ENCODE data around the gene TAF1B.
A peak's percentile ranks its signal among the peaks of the same experiment; 100 is the strongest.

Gene TAF1B

DNA sequence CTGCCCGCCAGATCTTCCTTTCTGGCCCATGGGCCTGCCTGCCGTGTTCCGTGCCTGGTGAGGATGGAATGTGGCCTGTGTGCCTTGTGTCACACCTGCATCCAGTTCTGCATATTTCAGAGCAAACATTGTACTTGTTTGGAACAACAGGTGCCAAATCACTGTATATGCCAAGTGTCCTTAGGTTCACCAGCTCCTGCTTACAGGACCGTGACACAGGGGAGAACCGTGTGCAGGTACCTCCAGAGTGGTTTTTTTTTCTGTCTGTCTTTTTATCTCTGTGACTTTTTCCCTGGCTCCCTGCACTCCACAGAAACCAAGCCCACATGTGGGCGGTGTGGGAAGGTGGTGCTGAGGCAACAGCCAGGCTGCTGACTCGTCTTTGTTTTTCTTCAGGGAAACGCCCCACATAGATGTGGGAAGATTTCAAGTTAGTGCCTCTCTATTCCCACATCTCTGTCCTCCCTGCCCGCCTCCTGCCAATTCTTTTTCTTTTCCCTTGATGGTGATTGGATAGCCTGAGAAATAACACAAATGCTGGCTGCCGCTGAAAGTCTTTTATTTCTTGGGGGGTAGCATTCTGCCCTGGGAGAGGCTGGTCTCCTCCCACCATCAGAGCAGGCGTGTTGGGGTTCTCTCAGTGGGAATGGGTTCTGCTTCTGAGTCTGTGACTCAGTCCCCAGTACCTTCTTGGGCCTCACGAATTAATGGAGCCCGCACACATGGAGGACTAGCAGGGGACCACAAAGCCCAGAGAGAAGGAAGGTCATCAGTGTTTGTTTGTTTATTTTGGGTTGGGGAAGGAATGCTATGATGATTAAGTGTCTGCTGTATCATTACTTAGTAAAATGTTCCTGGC is 129.6 kb downstream of the TAF1B start:
- H3K4me3 ChIP-seq (ENCODE audit: low read length): no peak overlapping the region
- no peak for DNase-seq (ENCODE audit: low read depth, low spot score)

DNA sequence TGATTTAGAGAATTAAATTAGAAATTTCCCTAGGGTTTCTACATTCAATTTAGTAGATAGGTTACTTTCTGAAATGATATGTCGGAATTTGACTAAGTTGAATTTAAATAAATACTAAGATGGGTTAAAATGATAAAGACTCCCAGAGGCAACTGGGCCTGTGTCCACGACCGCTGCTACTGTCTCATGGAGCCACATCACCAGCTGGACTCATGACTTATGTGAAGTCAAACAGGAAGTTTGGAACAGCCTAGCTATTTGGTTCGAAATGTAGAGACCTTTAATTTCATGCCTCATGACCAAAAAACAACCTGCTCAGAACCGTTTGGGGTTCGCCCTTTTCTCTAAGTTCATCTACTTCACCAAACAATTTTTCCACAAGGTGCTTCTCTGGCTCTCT is 130.4 kb downstream of the TAF1B start:
- DNase-seq (ENCODE audit: low read depth, low spot score): no peak

DNA sequence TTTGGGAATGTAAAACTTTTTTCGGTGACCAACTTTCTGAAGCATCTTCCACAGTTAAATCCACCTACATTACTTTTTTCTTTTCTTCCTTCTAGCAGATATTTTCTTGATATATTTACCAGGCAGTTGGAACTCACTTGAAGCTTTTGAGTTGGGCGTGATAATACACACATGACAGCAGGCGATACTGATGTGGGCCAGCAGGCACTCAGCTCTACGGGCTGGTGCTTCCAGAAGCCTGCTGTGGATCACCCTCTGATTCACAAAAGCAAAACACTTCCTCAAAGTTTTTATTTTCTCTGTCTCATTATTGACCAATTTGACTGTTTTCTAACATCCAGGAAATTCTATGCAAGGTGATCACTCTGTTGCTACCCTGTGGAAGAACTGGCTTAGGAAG is 131.1 kb downstream of the TAF1B start:
- DNase-seq (ENCODE audit: low read depth, low spot score): no peak

More for the DNA sequence above, 130.4 kb downstream of the TAF1B start:
- no peak overlapping the region for H3K4me3 ChIP-seq (ENCODE audit: low read length)

DNA sequence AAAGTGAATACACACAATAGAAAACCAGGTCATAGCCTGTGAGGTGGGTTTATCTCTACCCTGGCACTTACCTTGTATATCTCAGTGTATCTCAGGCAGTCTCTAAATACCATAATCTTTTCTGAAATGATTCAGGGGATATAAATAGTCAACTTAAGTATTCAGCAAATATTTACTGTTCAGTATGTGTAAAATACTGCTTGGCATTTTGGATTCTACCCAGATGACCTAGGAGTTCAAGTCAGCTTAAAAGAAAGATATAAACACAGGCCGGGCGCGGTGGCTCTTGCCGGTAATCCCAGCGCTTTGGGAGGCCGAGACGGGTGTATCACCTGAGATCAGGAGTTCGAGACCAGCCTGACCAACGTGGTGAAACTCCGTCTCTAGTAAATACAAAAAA is 132.1 kb downstream of the TAF1B start:
- H3K4me3 ChIP-seq (ENCODE audit: low read length): no peak overlapping the region
- no peak for DNase-seq (ENCODE audit: low read depth, low spot score)

More for the DNA sequence above, 131.1 kb downstream of the TAF1B start:
- no peak overlapping the region for H3K4me3 ChIP-seq (ENCODE audit: low read length)

DNA sequence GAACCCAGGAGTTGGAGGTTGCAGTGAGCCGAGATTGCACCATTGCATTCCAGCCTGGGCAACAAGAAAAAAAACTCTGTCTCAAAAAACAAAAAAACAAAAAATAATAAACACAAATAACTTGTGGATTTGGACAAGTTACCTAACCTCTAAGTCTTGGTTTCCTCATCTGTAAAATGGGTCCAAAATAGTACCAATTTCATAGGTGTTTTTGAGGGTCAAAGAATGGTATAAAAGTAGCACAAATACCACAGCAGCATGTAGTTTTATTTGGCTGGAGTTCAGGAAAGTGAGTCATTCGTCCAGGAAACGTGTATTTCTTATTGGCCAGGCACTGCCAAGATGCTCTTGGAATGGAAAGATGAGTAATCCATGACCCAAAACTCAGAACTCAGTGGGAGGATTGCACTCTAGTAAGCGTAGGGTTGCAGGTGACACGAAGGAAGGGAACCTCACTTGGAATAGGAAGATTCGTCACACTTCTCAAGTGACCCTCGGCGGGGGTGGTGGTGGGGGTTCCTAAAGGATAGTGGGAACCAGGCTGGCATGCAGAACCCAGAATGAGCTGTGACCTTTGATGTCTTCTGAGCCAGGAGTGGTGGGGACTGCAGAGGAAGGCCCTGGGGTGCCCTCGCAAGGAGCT is 132.7 kb downstream of the TAF1B start:
- H3K4me3 ChIP-seq (ENCODE audit: low read length): no peak overlapping the region
- no peak for DNase-seq (ENCODE audit: low read depth, low spot score)

DNA sequence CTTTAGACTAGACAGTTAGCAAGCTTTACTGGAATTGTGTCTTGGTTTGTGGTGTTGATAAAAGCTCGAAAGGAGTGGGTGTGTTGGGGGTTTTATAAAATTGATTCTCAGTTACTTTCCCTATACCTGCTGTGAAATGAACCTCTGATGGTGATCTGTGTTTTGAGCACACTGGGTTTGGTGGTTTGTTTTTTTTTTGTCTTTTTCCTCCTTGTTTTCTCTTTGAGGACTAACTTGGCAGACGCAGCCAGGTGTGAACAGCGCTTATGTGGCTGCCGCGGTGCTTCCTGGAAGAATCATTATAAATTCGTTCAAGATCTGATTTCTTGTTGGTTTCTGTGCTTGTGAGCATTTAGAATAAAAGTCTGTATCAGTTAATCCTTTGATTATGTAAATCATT is 136.7 kb downstream of the TAF1B start:
- no peak overlapping the region for H3K4me3 ChIP-seq (ENCODE audit: low read length)
- DNase-seq (ENCODE audit: low read depth, low spot score): peak; percentile 65

DNA sequence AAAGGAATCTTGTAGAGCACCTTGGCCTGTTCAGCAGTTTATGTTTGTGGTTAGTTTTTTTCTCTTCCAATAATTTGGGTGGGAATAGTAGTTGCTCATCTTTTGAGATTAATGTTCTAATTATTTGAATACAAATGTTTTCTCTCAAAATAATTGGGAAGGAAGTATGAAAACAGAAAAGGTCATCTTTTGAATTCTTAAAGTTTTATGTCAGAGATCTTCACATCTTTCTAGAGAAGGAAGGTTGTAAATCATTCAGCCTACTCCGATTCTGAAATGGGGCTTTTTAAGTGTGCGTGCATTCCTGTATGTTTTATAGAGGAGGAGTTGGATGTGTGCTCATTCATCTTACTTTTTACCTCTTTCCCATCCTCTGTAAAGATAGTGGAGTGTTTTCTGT is 137.2 kb downstream of the TAF1B start:
- no peak for DNase-seq (ENCODE audit: low read depth, low spot score)
- no peak overlapping the region for H3K4me3 ChIP-seq (ENCODE audit: low read length)

DNA sequence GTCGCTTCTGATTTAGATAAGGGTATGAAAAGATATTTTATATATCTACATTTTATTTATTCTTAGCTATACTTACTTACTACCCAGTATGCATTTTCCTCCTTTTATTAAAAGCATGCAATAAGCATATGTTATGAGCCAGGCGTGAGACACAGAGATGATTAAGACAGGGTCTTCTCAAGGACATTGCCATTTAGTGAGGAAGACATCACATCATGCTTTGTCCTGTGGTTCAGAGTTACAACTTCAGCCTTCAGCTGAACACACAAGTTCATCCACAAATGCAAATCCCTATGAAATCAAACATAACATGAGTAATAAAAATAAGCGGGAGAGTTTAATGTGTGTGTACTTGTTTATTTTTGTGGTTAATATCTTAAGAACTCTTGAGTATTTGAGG is 138.4 kb downstream of the TAF1B start:
- H3K4me3 ChIP-seq (ENCODE audit: low read length): no peak overlapping the region
- DNase-seq (ENCODE audit: low read depth, low spot score): no peak

DNA sequence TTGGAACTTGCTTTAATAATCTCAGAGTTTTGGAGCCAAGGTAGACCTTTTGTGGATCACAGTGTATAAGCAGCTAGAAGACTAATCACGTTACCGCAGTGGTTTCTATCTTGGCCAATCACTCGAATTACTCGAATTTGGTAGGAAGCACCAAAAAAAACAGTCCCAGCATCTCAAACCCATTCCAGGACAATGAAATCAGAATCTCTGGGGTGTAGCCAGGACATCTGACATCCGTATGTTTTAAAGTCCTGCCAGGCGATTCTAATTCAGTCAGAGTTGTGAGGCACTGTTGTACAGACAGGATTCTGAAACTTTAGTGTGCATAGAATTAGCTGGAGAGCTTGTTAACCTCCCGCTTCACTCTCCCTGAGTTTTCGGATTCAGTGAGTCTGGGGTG is 139.0 kb downstream of the TAF1B start:
- no peak for DNase-seq (ENCODE audit: low read depth, low spot score)
- H3K4me3 ChIP-seq (ENCODE audit: low read length): no peak overlapping the region

DNA sequence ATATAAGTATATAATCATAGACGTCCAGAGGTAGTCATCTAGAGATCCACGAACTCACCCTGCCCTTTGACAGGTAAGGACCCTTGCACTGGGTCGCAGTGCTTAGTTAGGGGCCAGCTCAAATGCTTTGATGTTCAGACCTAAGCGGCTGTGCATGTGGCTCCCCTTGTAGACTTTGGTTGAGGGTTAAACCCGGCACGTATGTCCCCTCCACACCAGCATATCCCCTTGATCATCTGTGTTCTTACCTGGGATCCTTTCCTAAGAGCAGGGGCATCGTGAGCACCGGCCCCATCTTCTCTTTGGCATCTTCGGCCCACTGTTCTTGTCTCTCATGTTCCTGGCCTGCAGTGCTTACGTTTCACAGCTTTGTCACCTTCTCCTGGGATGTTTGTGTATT is 139.6 kb downstream of the TAF1B start:
- no peak overlapping the region for H3K4me3 ChIP-seq (ENCODE audit: low read length)
- DNase-seq (ENCODE audit: low read depth, low spot score): no peak

DNA sequence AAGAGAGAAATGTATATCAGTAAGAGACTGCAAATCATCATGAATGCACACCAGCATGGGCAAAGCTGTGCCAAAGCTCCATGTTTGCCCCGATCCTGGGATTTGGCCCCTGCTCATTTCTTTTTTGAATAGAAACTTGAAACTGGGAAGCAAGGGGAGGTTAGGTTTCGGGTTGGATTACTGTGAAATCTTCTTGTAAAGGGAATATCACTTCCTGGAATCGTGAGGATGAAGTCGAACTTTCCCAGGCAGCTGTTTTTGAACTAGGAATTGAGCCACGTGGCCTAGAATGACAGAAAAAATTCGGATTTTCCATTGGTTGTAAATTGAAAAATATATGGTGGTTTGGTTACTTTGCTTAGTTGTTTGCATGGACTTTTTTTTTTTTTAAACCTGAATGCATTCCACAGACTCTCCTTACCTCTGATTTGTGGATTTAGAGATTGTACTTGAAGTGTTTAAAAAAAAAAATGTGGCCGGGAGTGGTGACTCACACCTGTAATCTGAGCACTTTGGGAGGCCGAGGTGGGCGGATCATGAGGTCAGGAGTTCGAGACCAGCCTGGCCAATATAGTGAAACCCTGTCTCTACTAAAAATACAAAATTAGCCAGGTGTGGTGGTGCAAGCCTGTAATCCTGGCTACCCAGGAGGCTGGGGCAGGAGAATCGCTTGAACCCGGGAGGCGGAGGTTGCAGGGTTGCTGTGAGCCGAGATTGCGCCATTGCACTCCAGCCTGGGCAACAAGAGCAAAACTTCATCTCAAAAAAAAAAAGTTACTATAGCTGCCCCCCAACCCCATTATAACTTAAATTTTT is 140.3 kb downstream of the TAF1B start:
- no peak for DNase-seq (ENCODE audit: low read depth, low spot score)
- no peak overlapping the region for H3K4me3 ChIP-seq (ENCODE audit: low read length)

Measured in Jurkat, Clone E6-1 (cell line).